Lower leg skin (tissue), 3 donors: ENCODE measurements around the gene MPLKIP.

ENCODE experiments used
- POLR2A ChIP-seq, 2 donors: fragments of 450-650 bp; IDR thresholded peaks; one replicate each; pipeline ENCODE4 v1.6.1; 2016 to 2017; ENCODE audit warnings: antibody characterized with exemption in 2 of 2, mild to moderate bottlenecking in 1 of 2, moderate library complexity in 1 of 2
- TF ChIP-seq, protein P1 (sequence below), 3 donors: fragments of 450-650 bp; IDR thresholded peaks; one replicate each; pipeline ENCODE4 v1.5.1; 2016; ENCODE audit warnings: antibody characterized with exemption in 3 of 3, mild to moderate bottlenecking in 3 of 3, moderate library complexity in 2 of 3

- TF ChIP-seq, protein P1, sequence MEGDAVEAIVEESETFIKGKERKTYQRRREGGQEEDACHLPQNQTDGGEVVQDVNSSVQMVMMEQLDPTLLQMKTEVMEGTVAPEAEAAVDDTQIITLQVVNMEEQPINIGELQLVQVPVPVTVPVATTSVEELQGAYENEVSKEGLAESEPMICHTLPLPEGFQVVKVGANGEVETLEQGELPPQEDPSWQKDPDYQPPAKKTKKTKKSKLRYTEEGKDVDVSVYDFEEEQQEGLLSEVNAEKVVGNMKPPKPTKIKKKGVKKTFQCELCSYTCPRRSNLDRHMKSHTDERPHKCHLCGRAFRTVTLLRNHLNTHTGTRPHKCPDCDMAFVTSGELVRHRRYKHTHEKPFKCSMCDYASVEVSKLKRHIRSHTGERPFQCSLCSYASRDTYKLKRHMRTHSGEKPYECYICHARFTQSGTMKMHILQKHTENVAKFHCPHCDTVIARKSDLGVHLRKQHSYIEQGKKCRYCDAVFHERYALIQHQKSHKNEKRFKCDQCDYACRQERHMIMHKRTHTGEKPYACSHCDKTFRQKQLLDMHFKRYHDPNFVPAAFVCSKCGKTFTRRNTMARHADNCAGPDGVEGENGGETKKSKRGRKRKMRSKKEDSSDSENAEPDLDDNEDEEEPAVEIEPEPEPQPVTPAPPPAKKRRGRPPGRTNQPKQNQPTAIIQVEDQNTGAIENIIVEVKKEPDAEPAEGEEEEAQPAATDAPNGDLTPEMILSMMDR (IDR thresholded peaks at IDR 0.05): no peak
- TF ChIP-seq POLR2A (IDR thresholded peaks at IDR 0.05): no peak
Observed at GRCh38 chr7:40095695-40096327, 38.6 kb downstream of the MPLKIP start.
